ENCODE measurements around the gene TAC3.
"Not testable (repeated sequence)": the region's sequence is repeated elsewhere in the genome, so short reads cannot be mapped to it uniquely, and the experiment has no call there.

TAC3 gene

GRCh38 chr12:57019983-57020719 lies 3.8 kb upstream of the TAC3 start:
- no peaks in the 10 kb centered on the region for H3K4me1 ChIP-seq (ENCODE audit: control insufficient read depth, insufficient read depth, low read length)
- no peak overlapping the region for H3K4me3 ChIP-seq (ENCODE audit: insufficient read depth, low read depth, low read length)
- no peaks in the 10 kb centered on the region for H3K36me3 ChIP-seq (ENCODE audit: control insufficient read depth, insufficient read depth, low read length)
- WGBS, 2 experiments: 87 to 92% methylated on average over 9 of the region's 9 CpGs
- no peaks in the 10 kb centered on the region for H3K27me3 ChIP-seq (ENCODE audit: control insufficient read depth, insufficient read depth, low read length, poor library complexity, severe bottlenecking)
- no peak overlapping the region for H3K27ac ChIP-seq (ENCODE audit: insufficient read depth, low read depth, low read length, poor library complexity, severe bottlenecking)
- H3K9me3 ChIP-seq (ENCODE audit: control insufficient read depth, low read length): no peaks in the 10 kb centered on the region

GRCh38 chr12:57018906-57019305 lies 2.6 kb upstream of the TAC3 start:
- no peaks in the 10 kb centered on the region for H3K9me3 ChIP-seq (ENCODE audit: control insufficient read depth, low read length)
- WGBS, 2 experiments: 94 to 100% methylated on average over 1 of the region's 1 CpG
- no peaks in the 10 kb centered on the region for H3K4me1 ChIP-seq (ENCODE audit: control insufficient read depth, insufficient read depth, low read length)
- no peak overlapping the region for H3K4me3 ChIP-seq (ENCODE audit: insufficient read depth, low read depth, low read length)
- H3K36me3 ChIP-seq (ENCODE audit: control insufficient read depth, insufficient read depth, low read length): no peaks in the 10 kb centered on the region
- H3K27ac ChIP-seq (ENCODE audit: insufficient read depth, low read depth, low read length, poor library complexity, severe bottlenecking): no peak overlapping the region
- no peaks in the 10 kb centered on the region for H3K27me3 ChIP-seq (ENCODE audit: control insufficient read depth, insufficient read depth, low read length, poor library complexity, severe bottlenecking)

- 87 to 94% methylated on average over 4 to 5 of the region's 5 CpGs for WGBS, 2 experiments
- H3K9me3 ChIP-seq (ENCODE audit: control insufficient read depth, low read length); H3K4me1 ChIP-seq (ENCODE audit: control insufficient read depth, insufficient read depth, low read length); H3K4me3 ChIP-seq (ENCODE audit: insufficient read depth, low read depth, low read length); H3K27me3 ChIP-seq (ENCODE audit: control insufficient read depth, insufficient read depth, low read length, poor library complexity, severe bottlenecking); H3K27ac ChIP-seq (ENCODE audit: insufficient read depth, low read depth, low read length, poor library complexity, severe bottlenecking); H3K36me3 ChIP-seq (ENCODE audit: control insufficient read depth, insufficient read depth, low read length): not testable (repeated sequence)
These were observed 2.0 kb upstream of the TAC3 start for GRCh38 chr12:57018353-57018752.

GRCh38 chr12:57012600-57013465 lies 3.5 kb downstream of the TAC3 start:
- no peaks in the 10 kb centered on the region for H3K27me3 ChIP-seq (ENCODE audit: control insufficient read depth, insufficient read depth, low read length, poor library complexity, severe bottlenecking)
- WGBS, 2 experiments: 83 to 87% methylated on average over 7 of the region's 7 CpGs

GRCh38 chr12:57011438-57012424 lies 4.6 kb downstream of the TAC3 start:
- Histone ChIP-seq H3K4me3 (ENCODE audit: insufficient read depth, low read depth, low read length) (no peak overlapping the region), H3K27ac (ENCODE audit: insufficient read depth, low read depth, low read length, poor library complexity, severe bottlenecking) (no peak overlapping the region), H3K36me3 (ENCODE audit: control insufficient read depth, insufficient read depth, low read length) (no peaks in the 10 kb centered on the region), H3K9me3 (ENCODE audit: control insufficient read depth, low read length) (no peaks in the 10 kb centered on the region), H3K4me1 (ENCODE audit: control insufficient read depth, insufficient read depth, low read length) (no peaks in the 10 kb centered on the region), H3K27me3 (ENCODE audit: control insufficient read depth, insufficient read depth, low read length, poor library complexity, severe bottlenecking) (no peaks in the 10 kb centered on the region)
- WGBS, 2 experiments: 84 to 86% methylated on average over 12 of the region's 12 CpGs

More at GRCh38 chr12:57012600-57013465, 3.5 kb downstream of the TAC3 start:
- Histone ChIP-seq H3K36me3 (ENCODE audit: control insufficient read depth, insufficient read depth, low read length) (no peaks in the 10 kb centered on the region), H3K4me1 (ENCODE audit: control insufficient read depth, insufficient read depth, low read length) (no peaks in the 10 kb centered on the region), H3K27ac (ENCODE audit: insufficient read depth, low read depth, low read length, poor library complexity, severe bottlenecking) (no peak overlapping the region), H3K4me3 (ENCODE audit: insufficient read depth, low read depth, low read length) (no peak overlapping the region), H3K9me3 (ENCODE audit: control insufficient read depth, low read length) (no peaks in the 10 kb centered on the region)

- Histone ChIP-seq H3K36me3 (ENCODE audit: control insufficient read depth, insufficient read depth, low read length) (no peaks in the 10 kb centered on the region), H3K9me3 (ENCODE audit: control insufficient read depth, low read length) (no peaks in the 10 kb centered on the region), H3K4me1 (ENCODE audit: control insufficient read depth, insufficient read depth, low read length) (no peaks in the 10 kb centered on the region), H3K27ac (ENCODE audit: insufficient read depth, low read depth, low read length, poor library complexity, severe bottlenecking) (no peak overlapping the region), H3K27me3 (ENCODE audit: control insufficient read depth, insufficient read depth, low read length, poor library complexity, severe bottlenecking) (no peaks in the 10 kb centered on the region), H3K4me3 (ENCODE audit: insufficient read depth, low read depth, low read length) (no peak overlapping the region)
- WGBS, 2 experiments: 84 to 88% methylated on average over 4 of the region's 4 CpGs
These were observed 5.6 kb downstream of the TAC3 start for GRCh38 chr12:57010627-57011247.

- Histone ChIP-seq H3K27me3 (ENCODE audit: control insufficient read depth, insufficient read depth, low read length, poor library complexity, severe bottlenecking) (no peaks in the 10 kb centered on the region), H3K9me3 (ENCODE audit: control insufficient read depth, low read length) (no peaks in the 10 kb centered on the region), H3K36me3 (ENCODE audit: control insufficient read depth, insufficient read depth, low read length) (no peaks in the 10 kb centered on the region), H3K4me3 (ENCODE audit: insufficient read depth, low read depth, low read length) (no peak overlapping the region), H3K27ac (ENCODE audit: insufficient read depth, low read depth, low read length, poor library complexity, severe bottlenecking) (no peak overlapping the region), H3K4me1 (ENCODE audit: control insufficient read depth, insufficient read depth, low read length) (peaks cover 5% of the 10 kb centered on the region)
- WGBS, 2 experiments: 85 to 90% methylated on average over 5 of the region's 5 CpGs
These were observed 6.2 kb downstream of the TAC3 start for GRCh38 chr12:57009949-57010626.

- Histone ChIP-seq H3K4me1 (ENCODE audit: control insufficient read depth, insufficient read depth, low read length) (peaks cover 8% of the 10 kb centered on the region), H3K4me3 (ENCODE audit: insufficient read depth, low read depth, low read length) (no peak overlapping the region), H3K9me3 (ENCODE audit: control insufficient read depth, low read length) (no peaks in the 10 kb centered on the region), H3K27me3 (ENCODE audit: control insufficient read depth, insufficient read depth, low read length, poor library complexity, severe bottlenecking) (no peaks in the 10 kb centered on the region), H3K36me3 (ENCODE audit: control insufficient read depth, insufficient read depth, low read length) (peaks cover 14% of the 10 kb centered on the region), H3K27ac (ENCODE audit: insufficient read depth, low read depth, low read length, poor library complexity, severe bottlenecking) (no peak overlapping the region)
These were observed 8.2 kb downstream of the TAC3 start for GRCh38 chr12:57008178-57008577.

GRCh38 chr12:57006809-57007475 lies 9.4 kb downstream of the TAC3 start:
- Histone ChIP-seq H3K4me1 (ENCODE audit: control insufficient read depth, insufficient read depth, low read length) (peaks cover 8% of the 10 kb centered on the region), H3K27me3 (ENCODE audit: control insufficient read depth, insufficient read depth, low read length, poor library complexity, severe bottlenecking) (no peaks in the 10 kb centered on the region), H3K4me3 (ENCODE audit: insufficient read depth, low read depth, low read length) (peak overlapping the region; percentile 4), H3K9me3 (ENCODE audit: control insufficient read depth, low read length) (no peaks in the 10 kb centered on the region), H3K27ac (ENCODE audit: insufficient read depth, low read depth, low read length, poor library complexity, severe bottlenecking) (no peak overlapping the region), H3K36me3 (ENCODE audit: control insufficient read depth, insufficient read depth, low read length) (peaks cover 27% of the 10 kb centered on the region)
- WGBS, 2 experiments: 82 to 84% methylated on average over 10 of the region's 10 CpGs

Measured in ectodermal cell (in vitro differentiated cells).